DND-41 (cell line): ENCODE measurements around the gene PLCB4.
"Not testable (repeated sequence)": the region's sequence is repeated elsewhere in the genome, so short reads cannot be mapped to it uniquely, and the experiment has no call there.

Experiments used
- ATAC-seq: fragments of 200-7000 bp; cut with Tn5 transposase; 3 replicates; pipeline ENCODE4 v1.9.1; 2021; ENCODE audit warnings: low read depth; ENCODE audit not compliant: insufficient read depth
- DNase-seq: peaks from one replicate; pipeline ENCODE4 v3.0.0-alpha.2; 2020
- H2AFZ ChIP-seq: 2 replicates; pipeline ENCODE4 v1.6.0; 2012; ENCODE audit warnings: low read depth, low read length
- H3K27ac ChIP-seq: 2 replicates; pipeline ENCODE4 v1.5.1; 2012; ENCODE audit warnings: low read length, inconsistent platforms
- H3K27me3 ChIP-seq: fragments of 200-600 bp; sonication (generic); 2 replicates; pipeline ENCODE4 v1.6.0; 2012; ENCODE audit warnings: low read length, mild to moderate bottlenecking, inconsistent platforms; ENCODE audit not compliant: insufficient read depth, poor library complexity
- H3K36me3 ChIP-seq: 2 replicates; pipeline ENCODE4 v1.5.1; 2012; ENCODE audit warnings: low read length, inconsistent platforms; ENCODE audit not compliant: insufficient read depth
- H3K4me1 ChIP-seq: 2 replicates; pipeline ENCODE4 v1.5.1; 2012; ENCODE audit warnings: mild to moderate bottlenecking, low read length; ENCODE audit not compliant: insufficient read depth
- H3K4me2 ChIP-seq: 2 replicates; pipeline ENCODE4 v1.6.0; 2012; ENCODE audit warnings: mild to moderate bottlenecking, moderate library complexity, low read length, inconsistent platforms; ENCODE audit not compliant: insufficient read depth
- H3K4me3 ChIP-seq, 2 experiments: fragments of 200-600 bp in 1 of 2; shearing (Covaris generic) in 1 of 2; 2 replicates each; pipeline ENCODE4 v1.5.1; 2012 to 2016; ENCODE audit warnings: inconsistent platforms in 2 of 2, low read length in 2 of 2, mild to moderate bottlenecking in 2 of 2, low read depth in 1 of 2, moderate library complexity in 1 of 2
- H3K79me2 ChIP-seq: 2 replicates; pipeline ENCODE4 v1.6.0; 2012; ENCODE audit warnings: low read length, inconsistent platforms; ENCODE audit not compliant: insufficient read depth
- H3K9ac ChIP-seq: 2 replicates; pipeline ENCODE4 v1.6.0; 2012; ENCODE audit warnings: low read depth, mild to moderate bottlenecking, inconsistent platforms, low read length, moderate library complexity
- H3K9me3 ChIP-seq: 2 replicates; pipeline ENCODE4 v1.5.1; 2012; ENCODE audit warnings: low read length, moderate library complexity, mild to moderate bottlenecking, inconsistent platforms; ENCODE audit not compliant: insufficient read depth, severe bottlenecking
- H4K20me1 ChIP-seq: 2 replicates; pipeline ENCODE4 v1.6.0; 2012; ENCODE audit warnings: low read length; ENCODE audit not compliant: insufficient read depth
- CTCF ChIP-seq: IDR thresholded peaks from 2 replicates; pipeline ENCODE4 v1.5.1; 2012; ENCODE audit warnings: borderline replicate concordance, low read length, moderate library complexity, mild to moderate bottlenecking; ENCODE audit not compliant: poor library complexity, severe bottlenecking; ENCODE audit errors: extremely low read depth
- EZH2 ChIP-seq: IDR thresholded peaks from 3 replicates; pipeline ENCODE4 v1.6.1; 2012; ENCODE audit warnings: borderline replicate concordance, low read depth, mild to moderate bottlenecking, moderate library complexity, low read length, inconsistent platforms; ENCODE audit not compliant: severe bottlenecking

The PLCB4 gene

GRCh38 chr20:9040863-9041524, 27.9 kb upstream of the PLCB4 start:
- H3K4me2 ChIP-seq = no peak overlapping the region
- no peaks in the 10 kb centered on the region for H3K79me2 ChIP-seq
- H3K27ac ChIP-seq = no peak overlapping the region

GRCh38 chr20:9043364-9043763, 25.5 kb upstream of the PLCB4 start:
- H3K4me1 ChIP-seq = no peaks in the 10 kb centered on the region
- DNase-seq (no peak), ATAC-seq (no peak)
- peaks cover 3% of the 10 kb centered on the region for H3K9me3 ChIP-seq
- TF ChIP-seq CTCF = no peak
- TF ChIP-seq EZH2 = no peak
- H3K27ac ChIP-seq = no peak overlapping the region
- H3K9ac ChIP-seq = no peak overlapping the region
- H3K4me2 ChIP-seq = no peak overlapping the region
- H2AFZ ChIP-seq = no peak overlapping the region
- no peaks in the 10 kb centered on the region for H3K27me3 ChIP-seq
- H3K36me3 ChIP-seq = no peaks in the 10 kb centered on the region
- no peak overlapping the region for H3K4me3 ChIP-seq
- H4K20me1 ChIP-seq = no peaks in the 10 kb centered on the region
- no peaks in the 10 kb centered on the region for H3K79me2 ChIP-seq

More at GRCh38 chr20:9040863-9041524, 27.9 kb upstream of the PLCB4 start:
- no peak for ATAC-seq
- TF ChIP-seq CTCF (no peak), EZH2 (no peak)
- H3K9me3 ChIP-seq = no peaks in the 10 kb centered on the region
- no peak overlapping the region for H2AFZ ChIP-seq
- H3K36me3 ChIP-seq = no peaks in the 10 kb centered on the region
- no peak for DNase-seq
- H4K20me1 ChIP-seq = no peaks in the 10 kb centered on the region
- H3K4me1 ChIP-seq = no peaks in the 10 kb centered on the region
- no peaks in the 10 kb centered on the region for H3K27me3 ChIP-seq
- H3K9ac ChIP-seq = no peak overlapping the region
- H3K4me3 ChIP-seq = no peak overlapping the region

- H3K4me3 ChIP-seq, H3K27ac ChIP-seq, H3K27me3 ChIP-seq: not testable (repeated sequence)
Observed at GRCh38 chr20:9047928-9048327, 21.0 kb upstream of the PLCB4 start.

GRCh38 chr20:9051508-9051907, 17.4 kb upstream of the PLCB4 start:
- H3K4me3 ChIP-seq = no peak overlapping the region
- no peak overlapping the region for H2AFZ ChIP-seq
- H4K20me1 ChIP-seq = no peaks in the 10 kb centered on the region
- DNase-seq = no peak
- peaks cover 32% of the 10 kb centered on the region for H3K4me1 ChIP-seq
- no peaks in the 10 kb centered on the region for H3K79me2 ChIP-seq
- ATAC-seq = no peak
- H3K27ac ChIP-seq = no peak overlapping the region
- TF ChIP-seq CTCF (no peak), EZH2 (no peak)
- no peaks in the 10 kb centered on the region for H3K36me3 ChIP-seq
- no peak overlapping the region for H3K9ac ChIP-seq
- no peaks in the 10 kb centered on the region for H3K27me3 ChIP-seq
- no peak overlapping the region for H3K4me2 ChIP-seq
- peaks cover 8% of the 10 kb centered on the region for H3K9me3 ChIP-seq

More at GRCh38 chr20:9047928-9048327, 21.0 kb upstream of the PLCB4 start:
- not testable (repeated sequence) for H3K9ac ChIP-seq, H4K20me1 ChIP-seq, H2AFZ ChIP-seq, H3K9me3 ChIP-seq, H3K36me3 ChIP-seq, ATAC-seq, H3K4me2 ChIP-seq, DNase-seq, H3K79me2 ChIP-seq
- peaks cover 14% of the 10 kb centered on the region for H3K4me1 ChIP-seq
